Skeletal muscle tissue (tissue), 4 donors: ENCODE results near the gene ANKRD33B. TPM values are rescaled to one million over a fixed set of nuclear protein-coding genes. Genes with fewer than 3 reads are reported as not detected.

Experiments used
- H3K27ac ChIP-seq: one replicate; pipeline ENCODE4 v1.7.0; 2013; ENCODE audit warnings: mild to moderate bottlenecking, low read depth, low read length, inconsistent platforms
- H3K27me3 ChIP-seq, 3 donors: one replicate each; pipeline ENCODE4 v1.7.0; 2013; ENCODE audit warnings: low read length in 3 of 3; ENCODE audit not compliant: control insufficient read depth in 3 of 3, insufficient read depth in 3 of 3
- H3K36me3 ChIP-seq, 3 donors: one replicate each; pipeline ENCODE4 v1.7.0; 2013; ENCODE audit warnings: low read length in 3 of 3; ENCODE audit not compliant: control insufficient read depth in 3 of 3, insufficient read depth in 3 of 3
- H3K4me1 ChIP-seq, 3 donors: one replicate each; pipeline ENCODE4 v1.7.0; 2013; ENCODE audit warnings: low read length in 3 of 3, mild to moderate bottlenecking in 3 of 3; ENCODE audit not compliant: control insufficient read depth in 3 of 3, insufficient read depth in 3 of 3
- H3K4me3 ChIP-seq, 3 donors: one replicate each; pipeline ENCODE4 v1.7.0; 2013; ENCODE audit warnings: low read length in 3 of 3
- H3K9ac ChIP-seq, 3 donors: one replicate each; pipeline ENCODE4 v1.7.0; 2013; ENCODE audit warnings: low read length in 3 of 3, mild to moderate bottlenecking in 3 of 3, moderate library complexity in 2 of 3, low read depth in 1 of 3
- H3K9me3 ChIP-seq, 3 donors: one replicate each; pipeline ENCODE4 v1.7.0; 2013; ENCODE audit warnings: low read length in 3 of 3; ENCODE audit not compliant: control insufficient read depth in 3 of 3
- total RNA-seq: library from RNA; depleted of rRNA; stranded (reverse); fragments of >200 nt; gene quantifications from one replicate; pipeline ENCODE4 v1.2.3, GENCODE V29; 2014
- donor health status: Osteomylitis.

The ANKRD33B gene
- total RNA-seq, 1 donor from 2014 or later = 2.6 TPM

DNA sequence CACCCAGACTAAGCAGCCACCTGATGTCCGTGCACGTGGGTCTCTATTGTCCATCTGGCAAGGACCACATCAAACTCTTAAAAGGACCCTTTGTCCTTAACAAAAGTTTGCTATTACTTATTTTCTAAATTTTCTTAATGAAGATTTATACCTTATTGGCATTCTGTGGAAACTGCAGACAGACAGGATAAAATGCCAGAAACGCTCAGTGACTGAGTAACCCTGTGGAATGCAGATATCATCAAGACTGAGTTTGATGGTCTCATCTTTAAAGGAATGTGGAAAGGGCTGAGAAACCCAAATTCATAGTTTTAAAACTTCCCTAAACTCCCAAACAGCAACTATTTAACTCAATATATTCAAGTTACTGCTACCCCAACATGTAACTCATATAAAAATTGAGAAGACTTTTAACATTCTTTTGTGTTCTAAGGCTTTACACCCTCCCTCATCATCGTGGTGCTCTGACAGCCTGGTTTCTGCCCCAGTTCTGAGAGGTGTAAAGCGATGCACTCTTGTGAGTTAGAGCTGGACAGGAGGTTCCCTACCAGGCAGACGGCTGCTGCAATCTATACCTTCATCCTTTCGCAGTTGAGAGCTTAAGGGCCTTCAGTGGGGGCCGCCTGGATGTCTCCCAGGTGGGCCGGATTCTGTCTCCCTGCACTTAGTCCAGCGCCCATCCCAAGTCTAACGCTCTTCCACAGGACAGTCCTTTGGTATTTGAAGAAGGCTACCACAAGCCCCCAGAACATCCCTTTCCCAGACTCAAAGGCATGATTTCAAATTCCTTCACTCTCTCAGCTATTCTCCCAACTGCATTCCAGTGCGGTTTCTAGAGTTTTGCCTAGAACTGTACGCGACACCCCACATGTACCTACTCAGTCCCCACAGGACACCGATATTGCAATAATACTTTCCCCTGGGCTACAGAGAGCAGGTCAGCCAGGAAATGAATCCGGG lies 128.2 kb downstream of the ANKRD33B start:
- no peak overlapping the region for H3K27ac ChIP-seq
- H3K4me1 ChIP-seq = peaks cover 0 to 4% (median 2%) of the 10 kb centered on the region in 3 donors
- no peaks in the 10 kb centered on the region for H3K36me3 ChIP-seq
- no peaks in the 10 kb centered on the region for H3K27me3 ChIP-seq
- no peak overlapping the region for H3K9ac ChIP-seq
- no peak overlapping the region for H3K4me3 ChIP-seq
- no peaks in the 10 kb centered on the region for H3K9me3 ChIP-seq

- no peaks in the 10 kb centered on the region for H3K9me3 ChIP-seq
- H3K27ac ChIP-seq = no peak overlapping the region
- no peaks in the 10 kb centered on the region for H3K27me3 ChIP-seq
- peak overlapping the region in 1 of 3 donors; percentile 30 for H3K9ac ChIP-seq
- no peaks in the 10 kb centered on the region for H3K36me3 ChIP-seq
- H3K4me3 ChIP-seq = no peak overlapping the region
- peaks cover 0 to 4% (median 2%) of the 10 kb centered on the region in 3 donors for H3K4me1 ChIP-seq
Observed at GRCh38 chr5:10695055-10695649, 131.3 kb downstream of the ANKRD33B start.

- H3K4me1 ChIP-seq = peaks cover 0 to 4% (median 2%) of the 10 kb centered on the region in 3 donors
- H3K4me3 ChIP-seq = no peak overlapping the region
- peak overlapping the region in 1 of 3 donors; percentile 25 for H3K9ac ChIP-seq
- no peaks in the 10 kb centered on the region for H3K27me3 ChIP-seq
- H3K9me3 ChIP-seq = no peaks in the 10 kb centered on the region
- no peak overlapping the region for H3K27ac ChIP-seq
- no peaks in the 10 kb centered on the region for H3K36me3 ChIP-seq
Observed at GRCh38 chr5:10695759-10696543, 132.1 kb downstream of the ANKRD33B start.

DNA sequence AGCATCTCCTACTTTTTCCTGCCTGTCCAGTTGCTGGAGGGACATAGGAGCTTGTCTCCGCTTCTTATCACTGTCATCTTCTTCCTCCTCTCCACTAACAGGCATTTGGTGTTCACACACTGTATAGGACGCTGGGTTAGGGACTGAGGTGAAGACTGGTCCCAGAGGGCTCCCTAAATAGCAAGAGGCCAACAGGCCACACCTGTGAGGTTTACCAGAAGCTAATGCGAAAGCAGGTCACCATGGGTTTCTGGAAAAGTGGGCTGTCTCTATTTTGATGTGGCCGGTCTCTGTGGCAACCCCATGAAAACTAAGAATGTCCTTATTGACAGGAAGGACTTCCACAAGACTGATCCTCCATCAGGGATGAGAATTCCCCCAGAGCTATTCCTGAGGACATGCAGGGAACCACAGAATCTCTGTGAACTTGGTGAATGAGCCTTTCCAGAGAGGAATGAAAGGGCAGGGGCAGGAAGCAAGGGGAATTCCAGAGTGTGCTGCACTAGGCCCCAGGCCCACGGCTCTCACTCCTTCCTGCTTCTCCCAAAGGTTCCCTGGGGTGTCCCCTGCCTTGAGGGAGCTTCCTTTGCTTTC lies 135.5 kb downstream of the ANKRD33B start:
- no peaks in the 10 kb centered on the region for H3K27me3 ChIP-seq
- H3K4me1 ChIP-seq = peaks cover 0 to 16% (median 11%) of the 10 kb centered on the region in 3 donors
- no peaks in the 10 kb centered on the region for H3K36me3 ChIP-seq
- no peak overlapping the region for H3K9ac ChIP-seq
- no peaks in the 10 kb centered on the region for H3K9me3 ChIP-seq
- no peak overlapping the region for H3K4me3 ChIP-seq
- no peak overlapping the region for H3K27ac ChIP-seq

DNA sequence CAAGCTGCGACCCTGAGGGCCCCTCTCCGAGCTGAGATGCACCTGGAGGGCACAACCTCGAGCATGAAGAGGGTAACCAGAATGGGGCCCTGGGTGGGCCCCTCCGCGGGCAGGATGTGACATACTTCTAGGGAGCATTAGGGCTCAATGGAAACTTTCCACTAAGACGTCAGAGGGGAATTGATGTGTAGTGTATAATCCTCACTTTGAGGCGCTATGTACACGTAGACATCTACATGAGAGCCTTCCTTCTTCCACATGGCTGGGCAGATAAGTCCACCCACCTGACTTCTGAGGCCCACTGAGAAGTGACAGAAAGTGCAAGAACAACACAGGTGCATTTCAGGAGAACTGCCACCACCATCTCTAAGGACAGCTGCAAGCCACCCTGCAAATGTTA lies 136.1 kb downstream of the ANKRD33B start:
- Histone ChIP-seq H3K9ac (no peak overlapping the region), H3K9me3 (no peaks in the 10 kb centered on the region), H3K4me3 (no peak overlapping the region), H3K4me1 (peaks cover 3 to 16% (median 15%) of the 10 kb centered on the region in 3 donors), H3K27ac (no peak overlapping the region), H3K36me3 (no peaks in the 10 kb centered on the region), H3K27me3 (no peaks in the 10 kb centered on the region)

GRCh38 chr5:10700516-10700915 lies 136.6 kb downstream of the ANKRD33B start:
- Histone ChIP-seq H3K9ac (no peak overlapping the region), H3K27me3 (no peaks in the 10 kb centered on the region), H3K9me3 (no peaks in the 10 kb centered on the region), H3K4me1 (peaks cover 8 to 16% (median 12%) of the 10 kb centered on the region in 3 donors), H3K4me3 (no peak overlapping the region), H3K36me3 (no peaks in the 10 kb centered on the region), H3K27ac (no peak overlapping the region)

- Histone ChIP-seq H3K27me3 (no peaks in the 10 kb centered on the region), H3K36me3 (no peaks in the 10 kb centered on the region), H3K9ac (no peak overlapping the region), H3K9me3 (no peaks in the 10 kb centered on the region), H3K4me1 (peaks cover 8 to 16% (median 12%) of the 10 kb centered on the region in 3 donors), H3K4me3 (no peak overlapping the region), H3K27ac (no peak overlapping the region)
Observed at GRCh38 chr5:10701567-10702039, 137.7 kb downstream of the ANKRD33B start.

- H3K36me3 ChIP-seq = no peaks in the 10 kb centered on the region
- no peaks in the 10 kb centered on the region for H3K9me3 ChIP-seq
- no peak overlapping the region for H3K4me3 ChIP-seq
- H3K27me3 ChIP-seq = no peaks in the 10 kb centered on the region
- H3K4me1 ChIP-seq = peaks cover 8 to 16% (median 12%) of the 10 kb centered on the region in 3 donors
- H3K27ac ChIP-seq = no peak overlapping the region
- no peak overlapping the region for H3K9ac ChIP-seq
Observed at GRCh38 chr5:10702040-10702629, 138.3 kb downstream of the ANKRD33B start.

DNA sequence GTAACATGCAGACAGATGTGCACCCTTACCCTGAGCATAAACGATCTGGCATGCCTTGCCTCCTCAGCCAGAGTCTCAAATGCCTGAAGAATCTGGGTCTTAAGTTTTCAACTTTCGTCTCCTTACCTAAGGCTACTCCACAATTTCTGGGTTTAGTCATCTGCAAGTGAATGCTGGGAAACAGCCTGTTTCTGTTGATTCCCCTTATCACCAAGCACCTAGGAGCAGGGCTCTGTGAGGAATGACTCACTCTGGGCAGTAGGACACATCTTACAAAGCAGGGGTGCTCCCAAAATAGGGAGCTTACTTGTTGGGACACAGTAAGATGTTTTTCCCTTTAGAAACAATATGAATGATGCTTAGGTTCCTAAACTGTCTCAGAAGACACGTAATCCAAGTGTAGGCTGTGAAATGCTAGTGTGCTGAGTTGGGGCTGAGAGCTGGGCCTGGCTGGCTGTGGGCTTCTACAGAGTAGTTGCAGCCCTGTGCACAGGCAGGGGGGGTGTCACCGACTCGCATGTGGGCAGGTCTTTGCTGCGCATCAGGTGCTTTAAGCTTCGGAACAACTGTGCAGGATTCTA lies 139.1 kb downstream of the ANKRD33B start:
- H3K36me3 ChIP-seq = no peaks in the 10 kb centered on the region
- no peaks in the 10 kb centered on the region for H3K9me3 ChIP-seq
- no peak overlapping the region for H3K27ac ChIP-seq
- no peaks in the 10 kb centered on the region for H3K27me3 ChIP-seq
- no peak overlapping the region for H3K4me3 ChIP-seq
- H3K9ac ChIP-seq = no peak overlapping the region
- H3K4me1 ChIP-seq = peaks cover 8 to 16% (median 12%) of the 10 kb centered on the region in 3 donors
